Ureter (tissue), 1 donor: Measurements from ENCODE around the gene TRIM44. TPM values are rescaled to one million over a fixed set of nuclear protein-coding genes. Genes with fewer than 3 reads are reported as not detected.
"Not testable (repeated sequence)": the region's sequence is repeated elsewhere in the genome, so short reads cannot be mapped to it uniquely, and the experiment has no call there.

ENCODE experiments used
- DNase-seq: peaks from one replicate; pipeline ENCODE4 v3.0.0-alpha.2; 2020; ENCODE audit warnings: low spot score
- total RNA-seq: library from RNA; stranded (reverse); gene quantifications from one replicate; pipeline ENCODE4 v1.2.4, GENCODE V29; 2023
- donor health status: DM: yes; HTN: yes; CAD: no.

Gene TRIM44
- total RNA-seq, 1 donor from 2014 or later, result 93.6 TPM

GRCh38 chr11:35855671-35856070 is 193.1 kb downstream of the TRIM44 start:
- DNase-seq, result no peak

DNA sequence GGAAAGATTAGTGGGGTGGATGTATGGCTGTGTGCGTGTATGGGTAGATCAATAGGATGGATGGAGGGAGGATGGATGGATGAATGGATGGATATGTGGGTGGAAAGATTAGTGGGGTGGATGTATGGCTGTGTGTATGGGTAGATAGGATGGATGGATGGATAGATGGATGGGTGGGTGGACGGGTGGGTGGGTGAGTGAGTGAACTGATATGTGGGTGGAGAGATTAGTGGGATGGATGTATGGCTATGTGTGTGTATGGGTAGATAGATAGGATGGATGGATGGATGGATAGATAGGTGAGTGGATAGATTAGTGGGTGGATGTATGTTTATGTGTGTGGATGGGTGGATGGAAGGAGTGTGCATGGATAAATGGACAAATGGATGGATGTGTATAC is 193.7 kb downstream of the TRIM44 start:
- no peak for DNase-seq

DNA sequence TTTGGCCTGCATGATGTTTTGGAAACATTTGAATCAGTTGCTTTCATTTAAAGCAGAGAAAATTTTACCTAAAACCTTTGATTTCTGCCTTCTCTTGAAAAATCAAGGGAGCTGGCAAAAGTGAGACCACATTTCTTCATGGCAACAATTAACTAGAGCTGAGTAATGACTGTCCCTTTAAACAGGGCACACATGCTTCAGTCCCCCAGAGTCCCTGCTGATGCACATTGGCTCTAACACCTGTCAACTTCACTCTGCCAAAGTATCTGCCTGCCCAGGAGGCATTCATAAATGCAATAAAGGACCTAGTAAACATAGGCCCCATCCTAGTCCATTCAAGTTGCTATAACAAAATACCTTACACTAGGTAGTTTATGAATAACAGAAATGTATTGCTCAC is 194.2 kb downstream of the TRIM44 start:
- DNase-seq, result no peak

- no peak for DNase-seq
Observed at GRCh38 chr11:35857922-35858321, 195.3 kb downstream of the TRIM44 start.

DNA sequence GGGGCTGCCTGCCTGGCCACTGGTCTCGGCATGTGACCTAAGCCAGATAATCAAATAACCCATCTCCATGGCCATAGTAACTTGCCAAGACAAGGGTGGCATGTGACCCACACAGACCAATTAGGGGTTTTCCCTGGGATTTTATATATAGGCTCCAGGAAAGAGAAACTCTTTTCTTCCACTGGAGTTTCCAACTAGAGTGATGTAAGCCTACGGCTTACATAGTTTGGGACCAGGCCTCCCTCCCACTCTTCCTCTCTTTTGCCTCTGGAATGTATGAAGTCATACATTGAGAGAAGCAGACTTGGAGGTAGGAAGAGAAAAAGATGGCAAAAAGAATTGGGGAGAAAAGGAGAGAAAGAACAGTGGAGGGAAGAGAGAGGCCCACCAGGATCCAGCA is 196.7 kb downstream of the TRIM44 start:
- no peak for DNase-seq

DNA sequence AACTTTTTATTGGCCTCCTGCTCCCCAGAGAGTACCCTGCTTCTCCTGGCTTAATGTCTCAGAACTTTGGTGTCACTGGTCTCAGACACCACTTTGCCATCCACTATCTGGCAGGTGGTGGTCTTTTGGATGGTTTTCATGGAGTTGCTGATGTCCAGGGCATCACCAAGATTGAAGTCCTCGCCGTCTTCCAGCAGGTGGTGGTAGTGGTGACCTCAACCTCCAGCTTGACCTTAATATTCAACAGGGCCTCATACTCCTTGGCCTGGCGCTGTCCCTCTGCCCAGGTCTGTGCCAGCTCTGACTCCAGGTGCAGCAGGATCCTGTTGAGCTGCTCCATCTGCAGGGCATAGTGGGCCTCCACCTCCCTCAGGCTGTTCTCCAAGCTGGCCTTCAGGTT is 197.6 kb downstream of the TRIM44 start:
- not testable (repeated sequence) for DNase-seq

DNA sequence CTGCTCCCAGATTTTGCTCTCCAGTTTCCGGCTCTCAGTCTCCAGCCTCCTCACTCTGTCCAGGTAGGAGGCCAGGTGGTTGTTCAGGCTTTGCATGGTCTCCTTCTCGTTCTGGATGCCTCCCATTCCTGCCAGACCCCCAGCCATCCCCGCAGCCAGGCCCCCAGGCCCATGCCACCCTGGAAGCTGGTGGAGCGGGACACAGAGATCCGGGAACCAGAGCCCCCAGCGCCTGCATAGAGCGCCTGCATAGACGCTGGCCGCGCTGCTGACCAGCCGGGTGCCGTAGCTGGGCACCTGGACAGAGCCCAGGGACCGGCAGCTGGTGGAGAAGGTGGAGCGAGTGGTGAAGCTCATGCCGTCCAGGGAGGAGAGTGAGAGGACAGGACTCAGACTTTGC is 198.6 kb downstream of the TRIM44 start:
- no peak for DNase-seq

DNA sequence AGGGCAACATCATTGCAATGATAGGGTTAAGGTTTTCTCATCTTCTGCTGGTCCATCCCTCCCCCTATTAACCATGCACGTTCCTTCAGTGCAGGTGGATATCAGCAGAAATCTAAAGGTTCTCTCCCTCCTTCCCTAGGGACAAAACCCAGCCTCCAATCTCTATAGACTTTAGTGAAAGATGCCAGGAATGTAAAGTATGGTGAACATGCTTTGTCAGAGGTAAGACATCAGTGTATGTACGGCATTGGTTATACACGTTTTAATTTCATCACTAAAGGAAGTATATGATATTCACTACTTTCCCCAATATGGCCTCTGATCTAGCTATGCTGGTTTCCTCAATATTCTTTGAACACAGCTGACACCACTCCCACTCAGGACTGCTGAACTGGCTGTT is 200.1 kb downstream of the TRIM44 start:
- DNase-seq, result no peak

- no peak for DNase-seq
Observed at GRCh38 chr11:35864131-35864530, 201.6 kb downstream of the TRIM44 start.

- no peak for DNase-seq
Observed at GRCh38 chr11:35866601-35867000, 204.0 kb downstream of the TRIM44 start.

Other genes with a start within 250 kb of the TRIM44 start
- gene SLC1A2, start 243.2 kb upstream of the TRIM44 start, total RNA-seq, result 2.4 TPM
- 14.7 TPM for gene PAMR1, start 137.2 kb upstream of the TRIM44 start, total RNA-seq
- gene FJX1, start 44.3 kb upstream of the TRIM44 start, total RNA-seq, result 13.4 TPM